SU-DHL-6 (cell line): Measurements from ENCODE around the gene CDH24.

Experiments
- H2AFZ ChIP-seq: fragments of 200-600 bp; sonication (generic); 2 replicates; pipeline ENCODE4 v1.6.1; 2014; ENCODE audit warnings: low read depth, mild to moderate bottlenecking, moderate library complexity, mixed read lengths, antibody characterized with exemption, low read length; ENCODE audit not compliant: severe bottlenecking
- H3F3A ChIP-seq: fragments of 200-600 bp; shearing (Covaris generic); 2 replicates; pipeline ENCODE4 v1.6.0; 2016; ENCODE audit warnings: antibody characterized with exemption, mild to moderate bottlenecking; ENCODE audit not compliant: insufficient read depth
- H3K27ac ChIP-seq: fragments of 200-600 bp; sonication (generic); 2 replicates; pipeline ENCODE4 v1.5.1; 2016; ENCODE audit warnings: low read depth, mild to moderate bottlenecking, low read length, moderate library complexity, mixed read lengths
- H3K27me3 ChIP-seq: fragments of 200-600 bp; sonication (generic), shearing (Covaris generic); 2 replicates; pipeline ENCODE4 v1.6.0; 2014; ENCODE audit warnings: mild to moderate bottlenecking, low read length
- H3K36me3 ChIP-seq: fragments of 200-600 bp; sonication (generic); 2 replicates; pipeline ENCODE4 v1.6.1; 2014; ENCODE audit warnings: mild to moderate bottlenecking, low read length, mixed read lengths
- H3K4me2 ChIP-seq: fragments of 300-600, 200-600 bp; shearing (Covaris generic), sonication (generic); 2 replicates; pipeline ENCODE4 v1.6.0; 2014; ENCODE audit warnings: low read length, low read depth, mild to moderate bottlenecking; ENCODE audit not compliant: poor library complexity, severe bottlenecking
- H3K4me3 ChIP-seq: fragments of 200-600 bp; sonication (generic); 2 replicates; pipeline ENCODE4 v1.5.1; 2014; ENCODE audit warnings: antibody characterized with exemption, low read length, mild to moderate bottlenecking, mixed read lengths; ENCODE audit not compliant: insufficient read depth, poor library complexity, severe bottlenecking
- H3K79me2 ChIP-seq: fragments of 200-600 bp; sonication (generic); 2 replicates; pipeline ENCODE4 v1.6.1; 2014; ENCODE audit warnings: mild to moderate bottlenecking, low read length, moderate library complexity; ENCODE audit not compliant: insufficient read depth
- H3K9ac ChIP-seq: fragments of 200-600 bp; sonication (generic); 2 replicates; pipeline ENCODE4 v1.7.0; 2014; ENCODE audit warnings: mild to moderate bottlenecking, low read length
- H3K9me2 ChIP-seq: fragments of 200-600 bp; sonication (generic); replicated peaks from 2 replicates; pipeline ENCODE4 v1.6.1; 2014; ENCODE audit warnings: low read length; ENCODE audit not compliant: insufficient read depth
- H3K9me3 ChIP-seq: fragments of 200-600 bp; sonication (generic); 2 replicates; pipeline ENCODE4 v1.6.1; 2014; ENCODE audit warnings: low read length, mixed read lengths; ENCODE audit not compliant: insufficient read depth
- H4K20me1 ChIP-seq: fragments of 200-600 bp; sonication (generic); 2 replicates; pipeline ENCODE4 v1.6.1; 2014; ENCODE audit warnings: low read depth, mild to moderate bottlenecking, antibody characterized with exemption, low read length, moderate library complexity, mixed read lengths
- CTCF ChIP-seq: fragments of 200-600 bp; sonication (generic); IDR thresholded peaks from one replicate; pipeline ENCODE4 v1.5.1; 2017; ENCODE audit warnings: antibody characterized with exemption, mild to moderate bottlenecking, low read length, moderate library complexity; ENCODE audit not compliant: insufficient read depth, poor library complexity, severe bottlenecking
- EZH2phosphoT487 ChIP-seq: fragments of 200-600 bp; sonication (generic), shearing (Covaris generic); conservative IDR thresholded peaks from 2 replicates; pipeline ENCODE4 v1.6.1; 2018; ENCODE audit warnings: mild to moderate bottlenecking, antibody characterized with exemption, low read length, moderate library complexity, mixed read lengths

CDH24 gene

DNA sequence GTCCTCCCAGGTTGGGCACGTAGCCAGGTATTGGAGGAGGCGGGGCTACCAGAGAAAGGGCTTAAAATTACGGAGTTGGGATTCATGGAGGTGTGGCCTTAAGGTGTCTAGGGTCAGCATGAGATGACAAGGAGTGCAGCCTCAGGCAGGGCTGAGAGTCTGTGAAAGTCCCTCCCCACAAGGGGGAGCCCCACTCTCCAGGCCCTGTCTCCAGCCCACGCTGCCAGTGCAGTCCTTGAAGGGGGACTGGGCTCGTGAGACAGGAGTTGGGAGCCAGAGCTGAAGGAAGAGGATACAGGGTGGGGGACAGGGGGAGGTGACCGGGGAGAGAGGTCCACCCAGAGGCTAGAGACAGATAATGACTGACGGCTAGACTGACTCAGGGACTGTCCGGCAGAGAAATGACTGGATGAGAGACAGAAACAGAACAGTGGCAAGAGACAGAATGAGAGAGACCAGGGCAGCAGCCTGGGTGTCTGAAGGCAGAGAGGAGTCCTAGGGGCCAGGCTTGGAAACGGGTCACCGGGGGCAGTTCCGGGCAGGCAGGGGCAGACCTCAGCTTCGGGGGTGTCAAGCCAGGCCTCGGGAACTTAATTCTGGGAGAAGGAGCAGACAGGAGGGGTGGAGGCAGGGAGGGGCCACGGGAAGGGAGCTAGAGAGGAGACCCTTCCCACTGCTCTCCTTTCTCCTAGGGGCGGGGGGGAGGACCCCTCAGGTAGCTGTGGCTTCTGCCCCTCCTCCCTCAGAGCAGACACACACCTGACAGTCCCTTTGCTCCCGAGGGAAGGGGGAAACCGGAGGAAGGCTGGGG, 970 bp downstream of the CDH24 start:
- no peaks in the 10 kb centered on the region for H3K9me3 ChIP-seq
- TF ChIP-seq CTCF = peak; percentile 96
- no peak for TF ChIP-seq EZH2phosphoT487
- no peaks in the 10 kb centered on the region for H3K79me2 ChIP-seq
- no peaks in the 10 kb centered on the region for H3K27me3 ChIP-seq
- no peak overlapping the region for H3K4me3 ChIP-seq
- no peak overlapping the region for H3K9ac ChIP-seq
- H3K9me2 ChIP-seq = no peaks in the 10 kb centered on the region
- H3K36me3 ChIP-seq = peaks cover 4% of the 10 kb centered on the region; the same call in 1 of the 2 replicates
- no peaks in the 10 kb centered on the region for H4K20me1 ChIP-seq
- no peak overlapping the region for H2AFZ ChIP-seq
- H3K27ac ChIP-seq = no peak overlapping the region
- peak overlapping the region; percentile 53 for H3K4me2 ChIP-seq
- H3F3A ChIP-seq = peaks cover 9% of the 10 kb centered on the region; the same call in 1 of the 2 replicates

DNA sequence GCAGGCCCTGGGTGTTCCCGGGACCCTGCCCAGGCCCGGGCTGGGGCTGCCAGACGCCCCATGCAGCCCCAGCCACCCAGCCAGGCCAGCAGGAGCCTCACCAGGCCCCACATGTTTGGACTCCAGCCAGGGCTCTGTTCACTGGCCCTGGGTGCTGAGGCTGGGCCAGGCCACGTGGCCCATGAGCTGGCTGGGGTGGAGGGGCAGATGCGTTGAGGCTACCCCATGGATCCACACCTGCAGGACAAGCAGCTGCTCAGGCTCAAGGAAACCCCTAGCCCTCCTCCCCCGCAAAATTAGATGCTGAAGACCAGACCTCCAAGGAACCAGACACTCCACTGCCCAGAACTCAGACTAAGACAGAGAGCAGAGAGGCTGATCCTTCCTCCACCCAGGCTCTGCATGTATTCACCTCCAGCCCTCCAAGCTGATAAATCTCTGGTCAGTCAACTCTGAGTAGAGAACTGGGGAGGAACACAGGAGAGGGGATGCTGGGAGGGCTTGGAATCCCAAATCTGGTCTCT, 1.6 kb downstream of the CDH24 start:
- H3K9me2 ChIP-seq = no peaks in the 10 kb centered on the region
- no peaks in the 10 kb centered on the region for H3K79me2 ChIP-seq
- 0 out of 2 replicates have a peak, but pooled peaks cover under 1% of the 10 kb centered on the region for H3K36me3 ChIP-seq
- H3K27me3 ChIP-seq = no peaks in the 10 kb centered on the region
- H3K27ac ChIP-seq = no peak overlapping the region
- H3K9ac ChIP-seq = no peak overlapping the region
- no peak overlapping the region for H3K4me3 ChIP-seq
- H4K20me1 ChIP-seq = no peaks in the 10 kb centered on the region
- no peak overlapping the region for H2AFZ ChIP-seq
- peaks cover 9% of the 10 kb centered on the region; the same call in 1 of the 2 replicates for H3F3A ChIP-seq
- TF ChIP-seq EZH2phosphoT487 (no peak), CTCF (no peak)
- H3K9me3 ChIP-seq = no peaks in the 10 kb centered on the region
- no peak overlapping the region for H3K4me2 ChIP-seq

DNA sequence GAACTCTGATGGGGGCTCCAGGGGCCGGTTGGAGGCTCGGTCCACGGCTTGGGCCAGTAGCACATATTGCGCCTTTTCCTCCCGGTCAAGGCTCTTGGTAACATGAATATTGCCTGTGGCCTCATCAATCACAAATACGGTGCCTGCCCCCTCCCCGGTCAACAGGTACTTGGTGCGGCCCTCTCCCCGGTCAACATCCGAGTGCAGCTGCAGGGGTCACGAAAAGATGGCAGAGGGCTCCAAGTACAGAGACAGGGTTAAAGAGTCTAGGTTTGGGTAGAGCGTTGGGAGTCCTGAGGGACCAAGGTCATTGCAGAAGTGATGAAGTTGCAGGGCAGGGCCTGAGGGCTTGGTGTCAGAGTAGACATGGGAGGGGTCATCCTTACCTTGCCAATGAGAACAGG, 2.2 kb downstream of the CDH24 start:
- H4K20me1 ChIP-seq = no peaks in the 10 kb centered on the region
- no peaks in the 10 kb centered on the region for H3K9me3 ChIP-seq
- H3K9ac ChIP-seq = no peak overlapping the region
- H2AFZ ChIP-seq = no peak overlapping the region
- H3K27me3 ChIP-seq = no peaks in the 10 kb centered on the region
- H3K79me2 ChIP-seq = no peaks in the 10 kb centered on the region
- TF ChIP-seq CTCF = no peak
- TF ChIP-seq EZH2phosphoT487 = no peak
- no peak overlapping the region for H3K4me2 ChIP-seq
- peaks cover 6% of the 10 kb centered on the region; the same call in 1 of the 2 replicates for H3F3A ChIP-seq
- no peak overlapping the region for H3K27ac ChIP-seq
- H3K36me3 ChIP-seq = no peaks in the 10 kb centered on the region
- H3K4me3 ChIP-seq = no peak overlapping the region
- H3K9me2 ChIP-seq = no peaks in the 10 kb centered on the region
